Trophoblast cell (in vitro differentiated cells and primary cell): Measurements from ENCODE around the gene KRT74.

Experiments
- DNase-seq, 2 donors: peaks; one replicate each; pipeline ENCODE4 v3.0.0-alpha.2; 2016
- H2AFZ ChIP-seq: 2 replicates; pipeline ENCODE4 v1.6.1; 2013; ENCODE audit warnings: low read length, moderate library complexity, mild to moderate bottlenecking; ENCODE audit not compliant: insufficient read depth, poor library complexity
- H2AK5ac ChIP-seq: 2 replicates; pipeline ENCODE4 v1.6.1; 2013; ENCODE audit warnings: mild to moderate bottlenecking, low read length
- H2BK120ac ChIP-seq: 2 replicates; pipeline ENCODE4 v1.6.1; 2013; ENCODE audit warnings: low read length, mild to moderate bottlenecking, moderate library complexity; ENCODE audit not compliant: insufficient read depth, poor library complexity
- H2BK12ac ChIP-seq: 2 replicates; pipeline ENCODE4 v1.6.1; 2013; ENCODE audit warnings: mild to moderate bottlenecking, low read length, moderate library complexity
- H2BK5ac ChIP-seq: 2 replicates; pipeline ENCODE4 v1.6.1; 2013; ENCODE audit warnings: low read length, low read depth, moderate library complexity, mild to moderate bottlenecking; ENCODE audit not compliant: poor library complexity
- H3K14ac ChIP-seq: 2 replicates; pipeline ENCODE4 v1.6.1; 2013; ENCODE audit warnings: mild to moderate bottlenecking, low read length
- H3K18ac ChIP-seq: 2 replicates; pipeline ENCODE4 v1.6.1; 2013; ENCODE audit warnings: mild to moderate bottlenecking, low read length
- H3K23ac ChIP-seq: 2 replicates; pipeline ENCODE4 v1.6.1; 2013; ENCODE audit warnings: low read length
- H3K27ac ChIP-seq: 2 replicates; pipeline ENCODE4 v1.5.1; 2013; ENCODE audit warnings: low read depth, mild to moderate bottlenecking, inconsistent platforms, low read length, moderate library complexity
- H3K27me3 ChIP-seq: 2 replicates; pipeline ENCODE4 v1.6.1; 2013; ENCODE audit warnings: inconsistent platforms, mild to moderate bottlenecking, low read length, moderate library complexity; ENCODE audit not compliant: insufficient read depth
- H3K36me3 ChIP-seq, 2 experiments: 1 replicate in 1 of 2; 2 replicates in 1 of 2; pipeline ENCODE4 v1.6.1; 2013; ENCODE audit warnings: low read length in 2 of 2, mild to moderate bottlenecking in 2 of 2, moderate library complexity in 1 of 2; ENCODE audit not compliant: insufficient read depth in 2 of 2, control insufficient read depth in 1 of 2
- H3K4ac ChIP-seq: 2 replicates; pipeline ENCODE4 v1.6.1; 2013; ENCODE audit warnings: low read depth, mild to moderate bottlenecking, low read length, moderate library complexity
- H3K4me1 ChIP-seq, 2 experiments: 1 replicate in 1 of 2; 2 replicates in 1 of 2; pipeline ENCODE4 v1.6.1; 2013; ENCODE audit warnings: low read length in 2 of 2, mild to moderate bottlenecking in 2 of 2, moderate library complexity in 1 of 2; ENCODE audit not compliant: insufficient read depth in 2 of 2, control insufficient read depth in 1 of 2
- H3K4me2 ChIP-seq: 2 replicates; pipeline ENCODE4 v1.6.1; 2013; ENCODE audit warnings: inconsistent platforms, mild to moderate bottlenecking, low read length, moderate library complexity
- H3K4me3 ChIP-seq: 2 replicates; pipeline ENCODE4 v1.5.1; 2013; ENCODE audit warnings: mild to moderate bottlenecking, low read depth, low read length, inconsistent platforms
- H3K79me1 ChIP-seq: one replicate; pipeline ENCODE4 v1.6.1; 2013; ENCODE audit warnings: low read length
- H3K79me2 ChIP-seq: 2 replicates; pipeline ENCODE4 v1.6.1; 2013; ENCODE audit warnings: low read length, mild to moderate bottlenecking; ENCODE audit not compliant: control insufficient read depth, insufficient read depth, poor library complexity
- H3K9ac ChIP-seq: 2 replicates; pipeline ENCODE4 v1.6.1; 2013; ENCODE audit warnings: mild to moderate bottlenecking, low read length
- H3K9me3 ChIP-seq: 2 replicates; pipeline ENCODE4 v1.6.1; 2013; ENCODE audit warnings: low read depth, mild to moderate bottlenecking, control low read depth, inconsistent platforms, low read length; ENCODE audit not compliant: insufficient read depth
- H4K12ac ChIP-seq: 2 replicates; pipeline ENCODE4 v1.6.1; 2013; ENCODE audit warnings: low read depth, mild to moderate bottlenecking, low read length, moderate library complexity
- H4K8ac ChIP-seq: 2 replicates; pipeline ENCODE4 v1.6.1; 2013; ENCODE audit warnings: low read depth, mild to moderate bottlenecking, low read length, moderate library complexity
- H4K91ac ChIP-seq: one replicate; pipeline ENCODE4 v1.6.1; 2013; ENCODE audit warnings: low read depth, mild to moderate bottlenecking, low read length, moderate library complexity
- WGBS: extraction: QIAGEN DNeasy Blood & Tissue Kit; methylation state at CpG from one replicate; pipeline ENCODE4 v1.1.7; 2013; ENCODE audit warnings: missing lambda C conversion rate; ENCODE audit not compliant: insufficient read length, insufficient coverage; ENCODE audit errors: extremely low coverage; 5-methylcytosine and 5-hydroxymethylcytosine counted together

Gene KRT74

DNA sequence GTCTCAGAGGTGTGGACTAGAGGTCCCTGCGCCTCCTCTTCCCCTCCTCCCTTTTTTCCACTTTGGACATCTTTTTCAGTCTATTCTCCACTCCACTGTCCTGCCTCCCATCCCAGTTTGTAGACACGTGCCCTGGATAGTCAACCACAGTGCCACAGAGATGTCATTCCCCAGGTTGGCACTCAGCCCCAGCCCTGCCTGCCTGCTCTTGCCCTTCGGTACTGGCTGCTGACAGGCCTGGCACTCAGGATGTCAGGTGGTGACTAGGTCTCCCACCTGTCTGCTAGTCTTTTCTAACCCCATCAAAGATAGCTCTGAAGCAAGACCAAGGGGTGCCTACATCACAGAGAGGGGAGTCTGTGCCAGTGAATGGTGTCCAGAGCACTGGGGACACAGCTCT, 36.5 kb downstream of the KRT74 start:
- Histone ChIP-seq H2BK5ac (no peak overlapping the region), H4K12ac (no peak overlapping the region), H4K8ac (no peak overlapping the region), H3K27ac (no peak overlapping the region), H2BK120ac (no peak overlapping the region), H2BK12ac (no peak overlapping the region), H3K14ac (no peak overlapping the region), H4K91ac (no peak overlapping the region), H2AFZ (no peak overlapping the region), H3K4me3 (no peak overlapping the region), H3K4me2 (no peak overlapping the region), H3K36me3 (no peaks in the 10 kb centered on the region), H3K4me1 (no peaks in the 10 kb centered on the region), H3K79me2 (no peaks in the 10 kb centered on the region), H3K79me1 (no peaks in the 10 kb centered on the region), H2AK5ac (no peak overlapping the region), H3K23ac (no peak overlapping the region), H3K9me3 (peaks cover 4% of the 10 kb centered on the region), H3K27me3 (no peaks in the 10 kb centered on the region), H3K9ac (no peak overlapping the region), H3K18ac (no peak overlapping the region), H3K4ac (no peak overlapping the region)
- DNase-seq: no peak
- whole genome bisulfite sequencing: no CpG with 5 or more reads among the region's 3 CpGs

DNA sequence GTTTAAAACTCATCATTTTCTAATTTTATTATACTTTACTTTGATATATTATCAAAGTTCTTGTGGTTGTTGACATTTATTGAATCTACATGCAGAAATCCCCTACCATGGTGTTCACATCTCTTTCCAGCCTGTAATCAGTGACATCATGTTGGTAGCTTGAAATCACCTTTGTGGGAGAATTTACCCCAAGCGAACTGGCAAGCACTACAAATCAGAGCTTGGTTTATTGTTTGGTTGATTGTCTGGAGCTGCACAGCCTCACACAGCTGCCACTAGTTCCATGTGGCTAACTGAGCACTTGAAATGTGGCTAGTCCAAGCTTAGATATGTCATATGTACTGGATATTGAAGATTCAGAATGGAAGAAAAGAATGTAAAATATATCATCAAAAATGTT, 38.1 kb downstream of the KRT74 start:
- no peak for DNase-seq
- Histone ChIP-seq H3K14ac (no peak overlapping the region), H3K4me3 (no peak overlapping the region), H2AK5ac (no peak overlapping the region), H3K4ac (no peak overlapping the region), H4K8ac (no peak overlapping the region), H3K23ac (no peak overlapping the region), H3K4me2 (no peak overlapping the region), H3K18ac (no peak overlapping the region), H2BK5ac (no peak overlapping the region), H3K27me3 (no peaks in the 10 kb centered on the region), H4K12ac (no peak overlapping the region), H3K27ac (no peak overlapping the region), H2BK120ac (no peak overlapping the region), H3K9ac (no peak overlapping the region), H3K36me3 (no peaks in the 10 kb centered on the region), H3K9me3 (peaks cover 4% of the 10 kb centered on the region), H2BK12ac (no peak overlapping the region), H3K79me1 (no peaks in the 10 kb centered on the region), H4K91ac (no peak overlapping the region), H3K4me1 (no peaks in the 10 kb centered on the region), H2AFZ (no peak overlapping the region), H3K79me2 (no peaks in the 10 kb centered on the region)
- WGBS: no CpG with 5 or more reads among the region's 1 CpG

DNA sequence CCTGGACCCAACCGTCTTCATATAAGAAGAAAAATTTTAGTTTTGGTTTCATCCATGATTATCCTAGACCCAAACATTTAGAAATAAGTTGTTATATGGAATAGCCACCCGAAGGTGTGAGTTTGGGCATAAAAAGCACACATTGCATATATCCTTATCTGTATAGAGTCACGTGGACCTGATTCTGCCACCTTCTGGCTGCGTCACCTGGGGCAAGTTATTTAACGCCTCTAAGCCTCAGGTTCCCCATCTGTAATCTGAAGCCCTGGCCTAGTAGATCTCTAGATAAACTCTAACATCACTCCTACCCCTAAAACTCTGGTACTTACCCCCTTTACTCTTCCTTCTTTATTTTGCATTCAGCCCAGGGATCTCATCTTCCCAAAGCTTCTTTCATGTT, 39.2 kb downstream of the KRT74 start:
- H3K9me3 ChIP-seq: peaks cover 4% of the 10 kb centered on the region
- H4K12ac ChIP-seq: no peak overlapping the region
- WGBS: no CpG with 5 or more reads among the region's 5 CpGs

DNA sequence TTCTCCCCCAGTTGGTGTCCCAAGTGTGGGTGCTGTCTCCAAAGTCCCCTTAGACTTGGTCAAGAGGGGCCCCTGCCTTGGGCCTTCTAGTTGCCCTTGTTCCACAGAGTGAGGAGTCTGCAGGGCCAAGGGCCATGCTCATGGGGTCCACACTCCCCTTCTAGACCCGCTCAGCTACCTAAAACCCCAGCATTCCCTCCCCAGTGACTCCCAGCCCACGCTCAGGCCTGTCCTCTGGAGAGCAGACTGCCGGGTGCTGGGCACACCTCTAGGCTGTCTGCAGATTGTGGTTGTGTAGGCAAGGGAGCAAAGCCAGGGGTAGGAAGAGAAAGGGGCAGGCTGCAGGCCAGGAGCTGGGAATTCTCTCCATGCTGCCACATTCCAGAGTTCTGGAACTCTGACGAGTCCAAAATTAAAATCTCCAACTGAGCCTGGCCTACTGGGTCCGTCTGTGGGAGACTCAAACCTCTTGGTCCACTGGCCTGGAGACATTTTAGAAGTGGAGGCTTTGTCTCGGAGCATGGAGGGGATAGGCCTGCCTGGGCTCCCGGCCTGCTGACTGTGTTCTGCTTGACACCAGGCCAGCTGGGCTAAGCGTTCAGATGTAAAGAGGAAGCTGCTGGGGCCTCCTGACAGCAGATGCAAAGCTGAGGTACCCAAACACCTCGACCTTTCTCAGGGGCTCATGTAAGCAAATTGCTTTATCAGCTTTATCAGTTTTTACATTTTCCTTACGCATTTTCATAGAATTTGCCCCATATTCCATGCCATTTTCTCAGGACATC, 39.8 kb downstream of the KRT74 start:
- Histone ChIP-seq H3K27ac (no peak overlapping the region), H3K4me2 (no peak overlapping the region), H3K4ac (no peak overlapping the region), H3K36me3 (no peaks in the 10 kb centered on the region), H3K27me3 (no peaks in the 10 kb centered on the region), H3K79me1 (no peaks in the 10 kb centered on the region), H4K91ac (no peak overlapping the region), H3K9ac (no peak overlapping the region), H2AFZ (no peak overlapping the region), H2BK5ac (no peak overlapping the region), H3K23ac (no peak overlapping the region), H3K79me2 (no peaks in the 10 kb centered on the region), H3K9me3 (peaks cover 4% of the 10 kb centered on the region), H3K18ac (no peak overlapping the region), H3K14ac (no peak overlapping the region), H3K4me1 (no peaks in the 10 kb centered on the region), H2BK12ac (no peak overlapping the region), H2AK5ac (no peak overlapping the region), H4K8ac (no peak overlapping the region), H2BK120ac (no peak overlapping the region), H4K12ac (no peak overlapping the region), H3K4me3 (no peak overlapping the region)
- no peak for DNase-seq
- no CpG with 5 or more reads among the region's 10 CpGs for WGBS

More for the DNA sequence above, 39.2 kb downstream of the KRT74 start:
- Histone ChIP-seq H3K27ac (no peak overlapping the region), H2BK12ac (no peak overlapping the region), H3K9ac (no peak overlapping the region), H3K4me3 (no peak overlapping the region), H4K8ac (no peak overlapping the region), H3K23ac (no peak overlapping the region), H3K79me2 (no peaks in the 10 kb centered on the region), H2BK120ac (no peak overlapping the region), H3K18ac (no peak overlapping the region), H4K91ac (no peak overlapping the region), H2BK5ac (no peak overlapping the region), H3K36me3 (no peaks in the 10 kb centered on the region), H2AFZ (no peak overlapping the region), H3K79me1 (no peaks in the 10 kb centered on the region), H3K4ac (no peak overlapping the region), H3K4me1 (no peaks in the 10 kb centered on the region), H3K14ac (no peak overlapping the region), H2AK5ac (no peak overlapping the region), H3K27me3 (no peaks in the 10 kb centered on the region), H3K4me2 (no peak overlapping the region)
- DNase-seq: no peak
